ENCODE measurements around the gene ONECUT2.
"Not testable (repeated sequence)": the region's sequence is repeated elsewhere in the genome, so short reads cannot be mapped to it uniquely, and the experiment has no call there.

ONECUT2 gene

DNA sequence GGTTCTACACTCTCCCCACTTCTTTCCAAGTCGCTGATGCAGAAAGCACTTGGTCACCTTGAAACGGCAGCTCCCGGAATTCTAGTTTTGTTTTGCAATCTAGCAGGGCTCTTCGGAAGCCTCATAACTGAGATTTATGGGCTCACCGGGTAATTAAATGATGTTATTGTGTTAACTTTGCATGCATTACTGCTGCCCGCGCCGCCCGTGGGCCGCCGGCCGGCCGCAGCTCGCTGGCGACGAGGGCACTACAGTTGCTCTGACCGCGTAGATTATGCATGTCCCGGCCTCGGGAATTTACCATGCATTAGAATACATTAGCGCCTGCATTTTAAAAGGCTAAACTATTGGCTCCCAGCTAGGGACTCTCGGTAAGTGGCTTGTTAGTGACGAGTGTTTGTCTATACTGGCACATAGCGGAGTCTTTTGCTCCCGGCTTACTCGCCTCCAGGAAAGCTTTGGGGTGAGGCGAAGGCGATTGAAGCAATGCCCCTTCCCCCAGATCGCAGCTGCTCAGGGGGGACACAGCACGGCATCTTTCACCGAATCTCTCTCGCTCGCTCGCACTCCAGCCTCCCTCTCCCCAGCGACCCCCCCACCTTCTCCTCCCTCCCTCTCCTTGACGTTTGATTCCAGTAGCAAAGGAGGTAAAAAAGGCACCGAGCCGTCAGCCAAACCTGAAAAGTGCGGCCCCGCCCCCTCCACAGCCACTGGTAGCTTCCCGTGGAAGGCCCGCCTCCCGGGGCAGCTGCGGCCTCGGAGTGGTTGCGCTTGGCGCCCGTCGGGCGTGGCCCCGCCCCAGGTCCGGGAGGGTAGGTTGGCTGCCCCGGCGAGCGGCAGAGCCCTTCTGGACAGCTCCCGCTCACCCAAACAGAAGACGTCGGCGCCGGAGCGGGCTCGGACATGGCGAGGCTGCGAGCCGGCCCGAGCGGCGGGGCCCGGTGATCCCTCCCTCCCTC, at the start of gene ONECUT2:
ONECUT2 (plus strand) TSS at position 839 of the 959 bp plus-strand sequence. CDS start 343 bp downstream, outside the sequence.
- TF ChIP-seq, protein P1, sequence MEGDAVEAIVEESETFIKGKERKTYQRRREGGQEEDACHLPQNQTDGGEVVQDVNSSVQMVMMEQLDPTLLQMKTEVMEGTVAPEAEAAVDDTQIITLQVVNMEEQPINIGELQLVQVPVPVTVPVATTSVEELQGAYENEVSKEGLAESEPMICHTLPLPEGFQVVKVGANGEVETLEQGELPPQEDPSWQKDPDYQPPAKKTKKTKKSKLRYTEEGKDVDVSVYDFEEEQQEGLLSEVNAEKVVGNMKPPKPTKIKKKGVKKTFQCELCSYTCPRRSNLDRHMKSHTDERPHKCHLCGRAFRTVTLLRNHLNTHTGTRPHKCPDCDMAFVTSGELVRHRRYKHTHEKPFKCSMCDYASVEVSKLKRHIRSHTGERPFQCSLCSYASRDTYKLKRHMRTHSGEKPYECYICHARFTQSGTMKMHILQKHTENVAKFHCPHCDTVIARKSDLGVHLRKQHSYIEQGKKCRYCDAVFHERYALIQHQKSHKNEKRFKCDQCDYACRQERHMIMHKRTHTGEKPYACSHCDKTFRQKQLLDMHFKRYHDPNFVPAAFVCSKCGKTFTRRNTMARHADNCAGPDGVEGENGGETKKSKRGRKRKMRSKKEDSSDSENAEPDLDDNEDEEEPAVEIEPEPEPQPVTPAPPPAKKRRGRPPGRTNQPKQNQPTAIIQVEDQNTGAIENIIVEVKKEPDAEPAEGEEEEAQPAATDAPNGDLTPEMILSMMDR (IDR thresholded peaks at IDR 0.05; ENCODE audit: insufficient read depth, low read length, poor library complexity, severe bottlenecking), result no peak
- peak; percentile 81 for DNase-seq (ENCODE audit: extremely low read depth, insufficient read length)
- Histone ChIP-seq H3K4me3 (replicated peaks; ENCODE audit: low read depth, low read length) (peak within 1 kb of the TSS; percentile 51), H3K27me3 (replicated peaks; ENCODE audit: control insufficient read depth, insufficient read depth, low read length) (peaks cover 2% of the 10 kb centered on the region), H3K36me3 (ENCODE audit: control insufficient read depth, insufficient read depth, low read length) (no peaks in the 10 kb centered on the region)

GRCh38 chr18:57389271-57389670, 45.9 kb upstream of the ONECUT2 start:
- Histone ChIP-seq H3K27me3 (replicated peaks; ENCODE audit: control insufficient read depth, insufficient read depth, low read length) (no peaks in the 10 kb centered on the region), H3K4me3 (replicated peaks; ENCODE audit: low read depth, low read length) (no peak overlapping the region), H3K36me3 (ENCODE audit: control insufficient read depth, insufficient read depth, low read length) (no peaks in the 10 kb centered on the region)
- TF ChIP-seq, protein P1 (IDR thresholded peaks at IDR 0.05; ENCODE audit: insufficient read depth, low read length, poor library complexity, severe bottlenecking), result no peak
- no peak for DNase-seq (ENCODE audit: extremely low read depth, insufficient read length)

DNA sequence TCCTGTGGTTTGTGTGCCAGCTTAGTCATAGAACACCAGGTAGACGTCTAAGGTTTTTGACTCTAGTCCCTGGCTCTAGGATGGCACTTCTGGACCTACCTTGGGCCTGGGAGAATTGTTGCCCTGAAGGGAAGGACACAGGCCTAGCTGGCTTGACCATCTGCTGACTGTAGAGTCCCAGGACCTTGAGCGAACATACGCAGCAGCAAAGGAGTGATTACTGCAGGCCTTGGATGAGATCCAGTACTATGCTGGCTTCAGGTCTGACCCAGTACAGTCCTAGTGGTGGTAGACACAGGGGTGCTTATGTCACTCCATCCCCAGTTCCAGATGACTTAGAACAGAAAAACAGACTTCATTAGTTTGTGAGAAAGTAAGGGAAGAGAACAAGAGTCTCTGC, 45.1 kb upstream of the ONECUT2 start:
- Histone ChIP-seq H3K36me3 (ENCODE audit: control insufficient read depth, insufficient read depth, low read length) (no peaks in the 10 kb centered on the region), H3K4me3 (replicated peaks; ENCODE audit: low read depth, low read length) (no peak overlapping the region), H3K27me3 (replicated peaks; ENCODE audit: control insufficient read depth, insufficient read depth, low read length) (no peaks in the 10 kb centered on the region)
- TF ChIP-seq, protein P1 (IDR thresholded peaks at IDR 0.05; ENCODE audit: insufficient read depth, low read length, poor library complexity, severe bottlenecking), result no peak
- DNase-seq (ENCODE audit: extremely low read depth, insufficient read length), result no peak

- not testable (repeated sequence) for DNase-seq (ENCODE audit: extremely low read depth, insufficient read length); H3K36me3 ChIP-seq (ENCODE audit: control insufficient read depth, insufficient read depth, low read length); H3K27me3 ChIP-seq (replicated peaks; ENCODE audit: control insufficient read depth, insufficient read depth, low read length); H3K4me3 ChIP-seq (replicated peaks; ENCODE audit: low read depth, low read length)
These were observed 40.4 kb upstream of the ONECUT2 start for GRCh38 chr18:57394749-57395148.

- H3K36me3 ChIP-seq (ENCODE audit: control insufficient read depth, insufficient read depth, low read length); DNase-seq (ENCODE audit: extremely low read depth, insufficient read length); H3K27me3 ChIP-seq (replicated peaks; ENCODE audit: control insufficient read depth, insufficient read depth, low read length); H3K4me3 ChIP-seq (replicated peaks; ENCODE audit: low read depth, low read length): not testable (repeated sequence)
These were observed 38.3 kb upstream of the ONECUT2 start for GRCh38 chr18:57396831-57397230.

- TF ChIP-seq, protein P1 (IDR thresholded peaks at IDR 0.05; ENCODE audit: insufficient read depth, low read length, poor library complexity, severe bottlenecking), result no peak
- Histone ChIP-seq H3K4me3 (replicated peaks; ENCODE audit: low read depth, low read length) (no peak overlapping the region), H3K36me3 (ENCODE audit: control insufficient read depth, insufficient read depth, low read length) (no peaks in the 10 kb centered on the region), H3K27me3 (replicated peaks; ENCODE audit: control insufficient read depth, insufficient read depth, low read length) (no peaks in the 10 kb centered on the region)
- DNase-seq (ENCODE audit: extremely low read depth, insufficient read length), result no peak
These were observed 37.6 kb upstream of the ONECUT2 start for GRCh38 chr18:57397440-57398132.
